Thoracic aorta (tissue), 2 donors: ENCODE results near the gene DIP2C. TPM values are rescaled to one million over a fixed set of nuclear protein-coding genes. Genes with fewer than 3 reads are reported as not detected.
A peak's percentile ranks its signal among the peaks of the same experiment; 100 is the strongest.
"Not testable (repeated sequence)": the region's sequence is repeated elsewhere in the genome, so short reads cannot be mapped to it uniquely, and the experiment has no call there.

Source experiments
- ATAC-seq: fragments of 150-250 bp; one replicate; pipeline ENCODE4 v1.8.0; 2017; ENCODE audit warnings: low read depth; ENCODE audit not compliant: insufficient number of reproducible peaks, low FRiP score
- DNase-seq: peaks from one replicate; pipeline ENCODE4 v3.0.0-alpha.2; 2020; ENCODE audit warnings: low spot score
- H3K27ac ChIP-seq, 2 donors: fragments of 200-600 bp; sonication (generic); 1 replicate in 1 of 2; 2 replicates in 1 of 2; pipeline ENCODE4 v1.5.1; 2016; ENCODE audit warnings: mild to moderate bottlenecking in 2 of 2, moderate library complexity in 2 of 2
- H3K27me3 ChIP-seq: fragments of 200-600 bp; sonication (generic); replicated peaks from 2 replicates; pipeline ENCODE4 v1.6.0; 2016; ENCODE audit warnings: mild to moderate bottlenecking; ENCODE audit not compliant: insufficient read depth
- H3K36me3 ChIP-seq: fragments of 200-600 bp; sonication (generic); one replicate; pipeline ENCODE4 v1.5.1; 2016
- H3K4me1 ChIP-seq, 2 donors: fragments of 200-600 bp; sonication (generic); 1 replicate in 1 of 2; 2 replicates in 1 of 2; pipeline versions ENCODE4 v1.5.1 to v1.6.0; 2016; ENCODE audit warnings: low read depth in 2 of 2, mild to moderate bottlenecking in 1 of 2; ENCODE audit not compliant: control insufficient read depth in 1 of 2
- H3K4me3 ChIP-seq: fragments of 200-600 bp; sonication (generic); 2 replicates; pipeline ENCODE4 v1.5.1; 2016; ENCODE audit warnings: mild to moderate bottlenecking
- H3K9me3 ChIP-seq: fragments of 200-600 bp; sonication (generic); 2 replicates; pipeline ENCODE4 v1.5.1; 2016
- CTCF ChIP-seq: fragments of 200-600 bp; sonication (generic); IDR thresholded peaks from one replicate; pipeline ENCODE4 v1.5.1; 2019; ENCODE audit warnings: antibody characterized with exemption
- total RNA-seq, 2 donors: library from RNA; depleted of rRNA; stranded (reverse); fragments of >200 nt; gene quantifications; one replicate each; pipeline versions ENCODE4 v1.1.0 to v1.2.3, GENCODE V29; 2016

Gene DIP2C
- total RNA-seq, 2 donors from 2014 or later, result 36.8 to 44.0 TPM

- no peak for TF ChIP-seq CTCF
- no peaks in the 10 kb centered on the region for H3K36me3 ChIP-seq
- H3K4me3 ChIP-seq, result no peak overlapping the region
- ATAC-seq, result no peak
- H3K27me3 ChIP-seq, result no peaks in the 10 kb centered on the region
- H3K27ac ChIP-seq, result peak overlapping the region; percentile 75 to 93
- DNase-seq, result no peak
- peaks cover 34 to 61% of the 10 kb centered on the region in 2 donors for H3K4me1 ChIP-seq
- H3K9me3 ChIP-seq, result no peaks in the 10 kb centered on the region
Observed at GRCh38 chr10:599767-600166, 89.7 kb downstream of the DIP2C start.

DNA sequence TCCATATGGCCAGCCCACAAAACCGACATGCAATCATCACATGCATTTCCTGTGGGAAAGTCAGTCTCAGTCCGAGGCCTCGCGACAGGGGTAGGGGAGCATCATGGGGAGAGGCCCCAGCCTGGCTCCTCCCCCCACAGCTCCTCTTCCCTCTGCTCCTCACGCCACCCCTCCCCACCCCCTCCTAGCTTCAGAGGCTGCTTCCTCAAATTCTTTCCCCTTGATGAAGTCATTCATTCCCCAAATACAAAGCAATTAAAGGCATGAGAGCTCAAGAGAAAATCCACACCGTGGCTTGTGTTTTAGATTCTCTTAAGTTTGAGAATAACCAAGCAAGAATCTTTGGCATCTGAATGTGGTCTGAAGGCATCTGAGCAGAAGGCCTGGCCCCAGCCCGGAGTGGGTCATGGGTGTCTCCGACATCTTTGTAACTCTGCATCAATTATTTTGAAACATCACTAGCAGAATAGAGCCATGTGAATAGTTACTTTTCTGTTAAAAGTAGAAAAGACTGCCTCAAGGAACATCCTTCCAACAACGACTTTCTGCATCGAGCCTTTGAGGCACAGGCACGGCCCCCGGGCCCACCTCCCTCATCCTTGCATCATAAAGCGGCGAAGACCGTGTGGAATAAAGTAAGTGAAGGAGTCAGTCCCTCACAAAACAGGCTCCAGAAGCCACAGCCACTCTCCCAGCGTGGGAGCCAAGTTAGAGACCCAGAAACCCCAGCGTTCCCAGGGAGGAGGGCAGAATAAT is 90.9 kb downstream of the DIP2C start:
- no peak for DNase-seq
- no peaks in the 10 kb centered on the region for H3K36me3 ChIP-seq
- no peak for ATAC-seq
- no peaks in the 10 kb centered on the region for H3K27me3 ChIP-seq
- no peak overlapping the region for H3K4me3 ChIP-seq
- no peak for TF ChIP-seq CTCF
- H3K4me1 ChIP-seq, result peaks cover 34 to 66% of the 10 kb centered on the region in 2 donors
- H3K27ac ChIP-seq, result peak overlapping the region; percentile 75 to 93
- no peaks in the 10 kb centered on the region for H3K9me3 ChIP-seq

DNA sequence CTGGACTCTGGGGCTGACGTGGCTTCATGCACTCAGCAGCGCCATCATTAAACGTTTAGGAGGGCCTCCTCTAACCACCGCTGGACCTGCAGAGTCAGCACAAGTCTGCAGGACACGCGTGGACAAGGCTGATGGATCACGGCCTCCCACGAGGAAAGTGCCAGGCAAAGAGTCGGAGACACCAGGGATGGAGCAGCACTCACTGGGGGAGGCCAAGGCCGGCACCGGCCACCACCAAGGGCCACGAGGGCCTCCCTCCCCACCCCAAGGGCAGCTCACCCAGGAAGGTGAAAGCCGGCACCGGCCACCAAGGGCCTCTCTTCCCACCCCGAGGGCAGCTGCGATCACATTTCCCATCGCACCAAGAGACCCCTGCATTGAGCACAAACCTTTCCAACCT is 91.5 kb downstream of the DIP2C start:
- Histone ChIP-seq H3K4me1 (peaks cover 34 to 70% of the 10 kb centered on the region in 2 donors), H3K9me3 (no peaks in the 10 kb centered on the region), H3K27ac (peak overlapping the region; percentile 75 to 93), H3K36me3 (no peaks in the 10 kb centered on the region), H3K27me3 (no peaks in the 10 kb centered on the region), H3K4me3 (no peak overlapping the region)
- ATAC-seq, result no peak
- no peak for TF ChIP-seq CTCF
- no peak for DNase-seq

DNA sequence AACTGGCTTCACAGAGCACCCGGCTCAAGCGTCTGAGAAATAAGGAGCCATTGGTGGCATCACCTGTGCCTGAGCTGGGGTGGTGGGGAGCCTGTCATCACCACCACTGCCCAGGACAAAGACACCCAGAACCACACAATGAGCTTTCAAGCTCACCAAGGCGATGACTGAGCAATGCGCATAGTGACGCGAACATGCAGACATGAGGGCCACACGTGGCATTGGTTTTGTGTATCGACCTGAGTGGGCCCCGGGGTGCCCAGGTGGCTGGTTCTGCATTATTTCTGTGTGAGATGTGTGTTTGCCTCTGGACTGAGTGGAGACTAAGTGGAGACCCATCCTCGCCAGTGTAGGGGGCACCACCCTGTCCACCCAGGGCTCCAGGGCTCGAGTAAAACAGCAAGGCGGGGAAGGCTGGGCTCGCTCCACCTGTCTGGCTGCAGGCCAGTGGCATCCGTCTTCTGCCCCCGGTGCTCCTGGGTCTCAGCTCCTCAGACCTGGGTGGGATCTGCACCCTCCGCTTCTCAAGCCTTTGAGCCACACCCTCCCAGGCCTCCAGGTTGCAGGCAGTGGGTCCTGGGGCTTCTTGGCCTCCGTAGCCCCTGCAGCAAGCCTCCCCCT is 92.6 kb downstream of the DIP2C start:
- Histone ChIP-seq H3K36me3 (no peaks in the 10 kb centered on the region), H3K27ac (peak overlapping the region; percentile 75 to 93), H3K4me1 (peaks cover 29 to 65% of the 10 kb centered on the region in 2 donors), H3K9me3 (no peaks in the 10 kb centered on the region), H3K27me3 (no peaks in the 10 kb centered on the region), H3K4me3 (no peak overlapping the region)
- DNase-seq (no peak), ATAC-seq (no peak)
- no peak for TF ChIP-seq CTCF

GRCh38 chr10:596131-596530 is 93.3 kb downstream of the DIP2C start:
- H3K36me3 ChIP-seq, H3K27me3 ChIP-seq, DNase-seq, H3K27ac ChIP-seq, H3K4me3 ChIP-seq, H3K9me3 ChIP-seq, ATAC-seq: not testable (repeated sequence)
- H3K4me1 ChIP-seq, result peaks cover 23 to 58% of the 10 kb centered on the region in 2 donors
